Heart left ventricle (tissue), 16 donors: ENCODE data around the gene CHCHD6. TPM values are rescaled to one million over a fixed set of nuclear protein-coding genes. Genes with fewer than 3 reads are reported as not detected.

Source experiments
- ATAC-seq, 4 donors: fragments of 200-7000 bp; cut with Tn5 transposase; one replicate each; pipeline ENCODE4 v1.9.1; 2020 to 2022; ENCODE audit warnings: moderate library complexity in 4 of 4, mild to moderate bottlenecking in 3 of 4, moderate number of reproducible peaks in 1 of 4
- DNase-seq, 5 donors: peaks; one replicate each; pipeline ENCODE4 v3.0.0-alpha.2; 2020
- H3K27ac ChIP-seq, 12 donors: fragments of 200-600 bp; sonication (generic) in 4 of 12; one replicate each; pipeline versions ENCODE4 v1.5.0 to v1.8.0; 2016 to 2022; ENCODE audit warnings: mild to moderate bottlenecking in 2 of 12
- H3K27me3 ChIP-seq, 9 donors: fragments of 200-600 bp; sonication (generic) in 2 of 9; one replicate each; pipeline versions ENCODE4 v1.5.1 to v1.8.0; 2016 to 2022; ENCODE audit warnings: mild to moderate bottlenecking in 3 of 9
- H3K36me3 ChIP-seq, 9 donors: fragments of 200-600 bp; sonication (generic) in 2 of 9; one replicate each; pipeline versions ENCODE4 v1.5.0 to v1.8.0; 2018 to 2022; ENCODE audit warnings: mild to moderate bottlenecking in 2 of 9
- H3K4me1 ChIP-seq, 12 donors: fragments of 200-600 bp; sonication (generic) in 4 of 12; one replicate each; pipeline versions ENCODE4 v1.5.0 to v1.8.0; 2016 to 2022; ENCODE audit warnings: mild to moderate bottlenecking in 3 of 12
- H3K4me3 ChIP-seq, 12 donors: fragments of 200-600 bp; sonication (generic) in 4 of 12; one replicate each; pipeline versions ENCODE4 v1.5.0 to v1.8.0; 2017 to 2022; ENCODE audit warnings: mild to moderate bottlenecking in 9 of 12, moderate library complexity in 4 of 12
- H3K9me3 ChIP-seq, 12 donors: fragments of 200-600 bp; sonication (generic) in 4 of 12; one replicate each; pipeline versions ENCODE4 v1.5.0 to v1.8.0; 2016 to 2022; ENCODE audit warnings: mild to moderate bottlenecking in 1 of 12
- CTCF ChIP-seq, 12 donors: fragments of 200-600 bp; sonication (generic) in 4 of 12; IDR thresholded peaks; one replicate each; pipeline versions ENCODE4 v1.5.0 to v1.8.0; 2018 to 2022; ENCODE audit warnings: antibody characterized with exemption in 12 of 12, mild to moderate bottlenecking in 5 of 12
- POLR2A ChIP-seq, 2 donors: fragments of 450-650 bp; IDR thresholded peaks; one replicate each; pipeline ENCODE4 v1.6.1; 2017; ENCODE audit warnings: antibody characterized with exemption in 2 of 2, mild to moderate bottlenecking in 2 of 2, moderate library complexity in 2 of 2
- WGBS, 4 donors: extraction: QIAGEN DNeasy Blood & Tissue Kit in 2 of 4; methylation state at CpG; one replicate each; pipeline versions ENCODE4 v1.1.5 to v1.1.7; 2013 to 2018; 5-methylcytosine and 5-hydroxymethylcytosine counted together
- intact Hi-C, 10 donors: fragments of 100-400 bp; cut with DNase I; formaldehyde crosslinking; loops; one replicate each; pipeline versions ENCODE4 v1.11.1 to v1.14.2; 2022
- polyA plus RNA-seq, 2 donors: library from polyadenylated mRNA; stranded (reverse); fragments of 200-250 nt; gene quantifications; one replicate each; pipeline ENCODE4 v1.2.3, GENCODE V29; 2013
- total RNA-seq, 9 donors: library from RNA; depleted of rRNA in 2 of 9; stranded (reverse); fragments of >200 nt in 2 of 9; fragmentation: NEBNext Ultra II Directional in 3 of 9; extraction: Animal tissue kit (Norgen Biotek cat#: 25700) in 3 of 9; gene quantifications; one replicate each; pipeline versions ENCODE4 v1.1.0 to v1.2.4, GENCODE V29; 2016 to 2023
- donor health status: ischemic (EF 13 %, LVEDD 7.1; RV severe dilation, severe dysfunction).
- donor health status: healthy with polysubstance abuse.
- donor health status: DM: no; HTN: yes; CAD: no.
- donor health status: DM: no; HTN: no; CAD: no.
- donor health status: ischemic (EF 25% LVEDD 6.9; RV normal size, moderate dysfunction).
- donor health status: ischemic (EF 25% LVEDD 5.7; RV mildly dilated, moderate dysfunction).
- donor health status: healthy.
- donor health status: DM: yes; HTN: yes; CAD: no.
- donor health status: ischemic (EF 35%, LVEDD 5.7; RV mildly dilated, moderate dysfunction).
- donor health status: nonischemic (EF 11% LVEDD 7.7; RV severe dilation, severe dysfunction).
- donor health status: DM: yes; HTN: yes; CAD: no.
- donor health status: PGD.
- donor health status: ischemic (EF 29% LVEDD 5.4; RV normal size, mild dysfunction).
- donor health status: nonischemic (EF 23%, LVEDD 6.1; RV moderate dilation, normal function).

Gene CHCHD6
- total and polyA plus RNA-seq, 11 donors, result 7.7 to 29.3 (median 11.6) TPM

- Histone ChIP-seq H3K27me3 (peaks cover 0 to 16% (median 0%) of the 10 kb centered on the region in 9 donors), H3K27ac (no peak overlapping the region), H3K9me3 (no peaks in the 10 kb centered on the region), H3K4me3 (no peak overlapping the region), H3K36me3 (no peaks in the 10 kb centered on the region), H3K4me1 (peaks cover 0 to 8% (median 1%) of the 10 kb centered on the region in 12 donors)
- no peak for TF ChIP-seq POLR2A (IDR thresholded peaks at IDR 0.05)
- TF ChIP-seq CTCF (IDR thresholded peaks at IDR 0.05), result peak in 8 of 12 donors; percentile 7 to 45 (median 14)
- intact Hi-C loops, result loop anchor here in 1 of 10 donors (10.0 kb wide), 1 partner anchor 135 kb away; the partner anchor contains the start of gene CHST13
- 44 to 50% (median 47%) methylated on average over 16 to 19 of the region's 19 CpGs for WGBS, 4 donors
- DNase-seq, result no peak
- no peak for ATAC-seq
Observed at GRCh38 chr3:126659915-126660886, 43.8 kb upstream of the CHCHD6 start.

GRCh38 chr3:126661532-126662364, 42.3 kb upstream of the CHCHD6 start:
- ATAC-seq, result peak; percentile 61 to 82 (median 77)

GRCh38 chr3:126663257-126663656, 40.8 kb upstream of the CHCHD6 start:
- TF ChIP-seq POLR2A (IDR thresholded peaks at IDR 0.05), result no peak
- no peak for TF ChIP-seq CTCF (IDR thresholded peaks at IDR 0.05)
- H3K27me3 ChIP-seq, result peaks cover 0 to 16% (median 0%) of the 10 kb centered on the region in 9 donors
- DNase-seq (no peak), ATAC-seq (no peak)
- H3K9me3 ChIP-seq, result no peaks in the 10 kb centered on the region
- intact Hi-C loops, result no loop called here
- H3K27ac ChIP-seq, result no peak overlapping the region
- H3K4me3 ChIP-seq, result no peak overlapping the region
- H3K36me3 ChIP-seq, result no peaks in the 10 kb centered on the region
- 60 to 93% (median 79%) methylated on average over 1 to 4 of the region's 4 CpGs for WGBS, 4 donors
- H3K4me1 ChIP-seq, result peaks cover 0 to 6% (median 0%) of the 10 kb centered on the region in 12 donors

More at GRCh38 chr3:126661532-126662364, 42.3 kb upstream of the CHCHD6 start:
- Histone ChIP-seq H3K4me3 (no peak overlapping the region), H3K9me3 (no peaks in the 10 kb centered on the region), H3K36me3 (no peaks in the 10 kb centered on the region), H3K27ac (no peak overlapping the region), H3K27me3 (peaks cover 0 to 16% (median 0%) of the 10 kb centered on the region in 9 donors), H3K4me1 (peaks cover 0 to 6% (median 0%) of the 10 kb centered on the region in 12 donors)
- TF ChIP-seq CTCF (IDR thresholded peaks at IDR 0.05), result no peak
- no peak for TF ChIP-seq POLR2A (IDR thresholded peaks at IDR 0.05)
- 60 to 84% (median 63%) methylated on average over 7 to 11 of the region's 11 CpGs for WGBS, 4 donors
- peak in 1 of 5 donors; percentile 55 for DNase-seq
- intact Hi-C loops, result no loop called here
